ENCODE measurements around the gene TRMT10A. TPM values are rescaled to one million over a fixed set of nuclear protein-coding genes. Genes with fewer than 3 reads are reported as not detected.

The TRMT10A gene
- total and polyA plus RNA-seq, 2 of the 13 experiments (the other 11 are each of a cell fraction or from before 2014, with no cell fraction given): 3.9 to 12.6 TPM

- TF ChIP-seq ZNF646 (CRISPR knock-in tag; IDR thresholded peaks at IDR 0.05) (no peak), MYPOP (CRISPR knock-in tag; IDR thresholded peaks at IDR 0.05) (peak; percentile 34; the same call in 1 of the 2 replicates), ELK4 (CRISPR knock-in tag; IDR thresholded peaks at IDR 0.05; ENCODE audit: borderline replicate concordance) (no peak), ZBTB25 (CRISPR knock-in tag; IDR thresholded peaks at IDR 0.05) (no peak), PLRG1 (conservative IDR thresholded peaks at IDR 0.05) (no peak), ZNF781 (CRISPR knock-in tag; IDR thresholded peaks at IDR 0.05; ENCODE audit: borderline replicate concordance, not compliant biosample characterization) (peak; percentile 50), ZNF160 (CRISPR knock-in tag; IDR thresholded peaks at IDR 0.05) (no peak), ZFP36L2 (CRISPR knock-in tag; IDR thresholded peaks at IDR 0.05) (no peak), ZNF232 (CRISPR knock-in tag; IDR thresholded peaks at IDR 0.05; ENCODE audit: borderline replicate concordance) (no peak), DRAP1 (CRISPR knock-in tag; IDR thresholded peaks at IDR 0.05) (no peak; the same call in 1 of the 2 replicates), ZNF20 (CRISPR knock-in tag; IDR thresholded peaks at IDR 0.05) (no peak), XRCC5 (optimal IDR thresholded peaks at IDR 0.05; ENCODE audit: low read length) (no peak), TBL1XR1 (IDR thresholded peaks at IDR 0.05; ENCODE audit: borderline replicate concordance, low read length, partially characterized antibody) (no peak), ZMAT3 (CRISPR knock-in tag; conservative IDR thresholded peaks at IDR 0.05) (no peak), HBP1 (CRISPR knock-in tag; IDR thresholded peaks at IDR 0.05; ENCODE audit: low read depth) (no peak; the same call in 1 of the 2 replicates), FOSL2 (CRISPR knock-in tag; IDR thresholded peaks at IDR 0.05) (peak; percentile 14), NR2F6 (IDR thresholded peaks at IDR 0.05) (no peak), NR2F6 (CRISPR knock-in tag; IDR thresholded peaks at IDR 0.05) (peak; percentile 11; the same call in 1 of the 2 replicates)
These were observed at the start of gene TRMT10A (continued) for GRCh38 chr4:99563310-99564186.

Data from HepG2 (cell line).